WERI-Rb-1 (cell line): ENCODE data around the gene TBL1X.

Source experiments
- DNase-seq: peaks from one replicate; pipeline ENCODE4 v3.0.0-alpha.2; 2020
- H3K27ac ChIP-seq: fragments of 250-450 bp; sonication (Bioruptor Pico); 2 replicates; pipeline ENCODE4 v1.5.1; 2020; ENCODE audit warnings: mild to moderate bottlenecking, moderate library complexity
- H3K27me3 ChIP-seq: fragments of 250-450 bp; sonication (Bioruptor Pico); 2 replicates; pipeline ENCODE4 v1.5.1; 2021; ENCODE audit warnings: mild to moderate bottlenecking, low read depth, moderate library complexity; ENCODE audit not compliant: insufficient read depth, severe bottlenecking
- H3K36me3 ChIP-seq: fragments of 250-450 bp; sonication (Bioruptor Pico); 2 replicates; pipeline ENCODE4 v1.5.1; 2020; ENCODE audit warnings: mild to moderate bottlenecking, moderate library complexity
- H3K4me3 ChIP-seq: 2 replicates; pipeline ENCODE4 v1.5.1; 2011; ENCODE audit warnings: low read depth, mild to moderate bottlenecking, control low read depth, low read length
- H3K9me3 ChIP-seq: fragments of 250-450 bp; sonication (Bioruptor Pico); 2 replicates; pipeline ENCODE4 v1.5.1; 2021; ENCODE audit warnings: mild to moderate bottlenecking, moderate library complexity; ENCODE audit not compliant: severe bottlenecking
- TF ChIP-seq, protein P1 (sequence below): IDR thresholded peaks from 2 replicates; pipeline ENCODE4 v1.5.1; 2011; ENCODE audit warnings: low read depth, mild to moderate bottlenecking, control low read depth, inconsistent platforms, low read length

TBL1X gene

DNA sequence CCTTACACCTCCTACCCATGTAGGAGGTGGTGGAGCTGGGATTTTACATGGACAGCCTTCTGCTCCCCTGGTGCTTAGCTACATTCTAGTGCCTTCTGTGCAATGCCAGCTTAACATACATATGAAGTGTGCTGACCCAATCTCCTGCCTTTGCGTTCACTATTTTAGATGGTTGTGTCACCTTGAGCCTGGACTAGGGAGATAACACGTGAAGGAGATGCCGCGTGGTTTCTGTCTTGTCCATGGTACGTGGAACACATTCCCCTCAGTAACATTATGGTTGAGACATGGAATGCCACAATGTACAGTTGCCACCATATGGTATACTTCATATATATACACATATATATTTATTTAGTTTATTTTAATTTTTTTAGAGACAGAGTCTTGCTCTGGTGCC lies 54.0 kb downstream of the TBL1X start:
- DNase-seq: no peak
- Histone ChIP-seq H3K9me3 (no peaks in the 10 kb centered on the region), H3K27me3 (peaks cover 3% of the 10 kb centered on the region), H3K27ac (no peak overlapping the region), H3K4me3 (no peak overlapping the region), H3K36me3 (no peaks in the 10 kb centered on the region)
- TF ChIP-seq, protein P1, sequence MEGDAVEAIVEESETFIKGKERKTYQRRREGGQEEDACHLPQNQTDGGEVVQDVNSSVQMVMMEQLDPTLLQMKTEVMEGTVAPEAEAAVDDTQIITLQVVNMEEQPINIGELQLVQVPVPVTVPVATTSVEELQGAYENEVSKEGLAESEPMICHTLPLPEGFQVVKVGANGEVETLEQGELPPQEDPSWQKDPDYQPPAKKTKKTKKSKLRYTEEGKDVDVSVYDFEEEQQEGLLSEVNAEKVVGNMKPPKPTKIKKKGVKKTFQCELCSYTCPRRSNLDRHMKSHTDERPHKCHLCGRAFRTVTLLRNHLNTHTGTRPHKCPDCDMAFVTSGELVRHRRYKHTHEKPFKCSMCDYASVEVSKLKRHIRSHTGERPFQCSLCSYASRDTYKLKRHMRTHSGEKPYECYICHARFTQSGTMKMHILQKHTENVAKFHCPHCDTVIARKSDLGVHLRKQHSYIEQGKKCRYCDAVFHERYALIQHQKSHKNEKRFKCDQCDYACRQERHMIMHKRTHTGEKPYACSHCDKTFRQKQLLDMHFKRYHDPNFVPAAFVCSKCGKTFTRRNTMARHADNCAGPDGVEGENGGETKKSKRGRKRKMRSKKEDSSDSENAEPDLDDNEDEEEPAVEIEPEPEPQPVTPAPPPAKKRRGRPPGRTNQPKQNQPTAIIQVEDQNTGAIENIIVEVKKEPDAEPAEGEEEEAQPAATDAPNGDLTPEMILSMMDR: no peak

DNA sequence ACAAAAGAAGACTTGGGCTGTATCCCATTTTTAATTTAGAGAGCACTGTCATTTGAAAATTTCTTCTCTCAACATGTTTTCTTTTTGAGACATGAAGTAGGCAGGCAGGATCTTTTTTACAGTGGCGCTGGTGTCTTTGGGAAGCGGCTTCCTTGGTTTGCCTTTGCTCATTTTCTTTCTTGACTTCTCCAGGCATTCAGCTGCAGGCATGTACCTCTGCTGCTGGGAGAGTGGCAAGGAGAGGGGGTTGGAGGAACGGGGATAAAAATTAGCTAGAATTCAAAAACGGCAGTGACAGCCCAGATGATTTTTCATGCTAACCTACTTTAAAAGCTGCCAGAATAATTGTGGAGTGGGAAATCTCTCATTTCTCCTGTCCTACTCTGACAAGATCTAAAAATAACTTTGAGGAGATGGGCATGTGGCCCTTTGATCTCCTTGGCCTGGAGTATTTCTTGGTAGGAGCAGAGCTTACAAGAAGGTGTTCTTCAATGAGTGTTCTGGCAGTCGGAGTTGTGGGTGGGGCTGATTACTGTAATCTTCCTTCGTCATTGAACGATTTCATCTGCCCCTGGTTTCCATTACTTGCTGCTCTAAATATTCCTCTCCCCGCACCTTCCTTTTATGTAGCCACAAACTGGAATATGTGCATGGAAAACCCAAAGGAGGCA lies 54.8 kb downstream of the TBL1X start:
- TF ChIP-seq, protein P1: no peak
- no peak overlapping the region for H3K27ac ChIP-seq
- H3K27me3 ChIP-seq: peaks cover under 1% of the 10 kb centered on the region
- no peaks in the 10 kb centered on the region for H3K36me3 ChIP-seq
- H3K4me3 ChIP-seq: no peak overlapping the region
- H3K9me3 ChIP-seq: no peaks in the 10 kb centered on the region
- DNase-seq: no peak

DNA sequence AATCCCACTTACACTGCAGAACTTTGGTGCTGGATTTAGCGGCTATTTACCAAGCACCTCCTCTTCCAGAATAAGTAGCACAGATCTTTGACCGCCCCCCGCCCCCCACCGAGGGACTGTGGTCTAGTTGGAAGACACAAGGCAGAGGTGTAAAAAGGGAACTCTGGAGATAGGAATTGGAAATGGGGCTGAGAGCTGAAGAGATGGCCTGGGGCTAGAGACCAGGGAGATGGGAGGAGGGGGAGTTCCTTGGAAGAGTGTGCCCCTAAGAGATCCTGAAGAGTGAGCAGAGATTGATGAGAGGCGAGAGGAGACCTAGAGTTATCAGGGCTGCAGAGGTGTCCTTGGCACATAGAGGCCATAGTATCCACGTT lies 55.3 kb downstream of the TBL1X start:
- no peaks in the 10 kb centered on the region for H3K9me3 ChIP-seq
- H3K27ac ChIP-seq: no peak overlapping the region
- H3K27me3 ChIP-seq: no peaks in the 10 kb centered on the region
- TF ChIP-seq, protein P1: no peak
- H3K36me3 ChIP-seq: no peaks in the 10 kb centered on the region
- DNase-seq: no peak
- no peak overlapping the region for H3K4me3 ChIP-seq

DNA sequence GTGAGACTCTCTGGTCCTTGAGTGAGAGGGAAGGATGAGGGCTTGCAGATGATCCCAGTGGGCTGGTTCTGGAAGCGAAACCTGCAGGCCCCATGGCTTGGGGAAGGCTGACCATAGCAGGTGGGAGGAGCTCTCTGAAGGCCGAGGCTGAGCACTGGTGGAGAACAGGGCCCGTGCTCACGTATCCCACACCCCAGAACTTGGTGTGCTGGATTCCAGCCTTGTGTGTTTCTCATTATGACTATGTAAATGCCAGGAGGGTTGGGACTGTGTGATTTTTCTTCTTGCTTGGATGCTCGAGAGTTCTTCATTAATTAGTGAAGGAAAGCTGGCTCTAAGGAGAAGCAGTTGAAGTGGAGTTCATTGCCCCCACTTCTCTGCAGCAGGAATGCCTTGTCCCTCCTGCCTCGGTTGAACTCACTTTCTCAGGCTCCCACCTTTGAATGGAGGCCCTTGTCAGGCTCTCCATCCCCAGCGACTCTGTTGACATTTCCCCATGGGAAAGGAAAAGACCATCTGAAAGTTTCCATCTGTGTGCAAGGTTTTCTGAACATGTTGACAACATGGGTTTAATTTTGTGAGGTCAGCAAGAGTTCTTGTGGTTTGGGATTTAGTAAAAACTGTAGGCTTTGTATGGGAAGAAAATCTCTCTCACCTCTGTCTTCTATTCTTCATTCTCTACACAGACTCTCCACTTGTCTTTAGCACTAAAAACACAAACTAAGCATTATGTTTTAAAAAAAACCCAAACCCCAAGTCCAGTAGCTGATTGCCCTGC lies 57.7 kb downstream of the TBL1X start:
- no peak for DNase-seq
- Histone ChIP-seq H3K27me3 (no peaks in the 10 kb centered on the region), H3K4me3 (no peak overlapping the region), H3K36me3 (no peaks in the 10 kb centered on the region), H3K27ac (no peak overlapping the region), H3K9me3 (no peaks in the 10 kb centered on the region)
- TF ChIP-seq, protein P1: no peak

DNA sequence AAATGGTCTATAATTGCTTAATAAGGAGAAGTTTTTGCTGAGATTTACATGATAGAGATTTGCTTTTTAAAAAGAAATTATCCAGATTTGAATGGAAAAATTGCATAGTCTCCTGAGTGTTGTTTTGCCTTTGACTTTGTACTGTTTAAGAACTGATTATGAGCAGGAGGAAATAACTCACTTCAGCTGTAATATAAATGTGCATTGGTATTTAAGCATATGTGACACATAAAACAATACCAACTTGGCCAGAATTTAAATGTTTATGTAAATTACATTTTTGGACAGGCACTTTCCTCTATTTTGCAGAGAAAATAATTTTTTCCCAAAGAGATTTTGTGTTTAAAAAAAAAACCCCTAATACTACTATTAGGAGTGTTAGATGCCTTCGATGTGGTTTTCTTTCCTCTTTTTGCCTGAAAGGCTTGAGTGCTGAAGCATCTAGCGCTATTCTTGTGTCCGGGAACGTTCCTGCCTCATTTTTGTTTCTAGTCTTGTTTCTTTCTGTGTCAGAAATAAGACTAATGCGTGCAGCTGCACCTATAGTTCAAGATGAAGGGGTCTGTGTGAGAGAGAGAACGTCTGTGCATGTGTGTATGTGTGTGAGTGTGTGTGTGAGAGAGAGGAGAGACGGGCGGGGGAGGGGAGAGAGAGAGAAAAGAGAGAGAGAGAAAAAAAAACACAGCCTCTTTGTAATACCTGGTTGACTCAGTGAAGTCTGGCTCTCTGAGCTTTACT lies 60.8 kb downstream of the TBL1X start:
- Histone ChIP-seq H3K9me3 (no peaks in the 10 kb centered on the region), H3K27ac (no peak overlapping the region), H3K27me3 (no peaks in the 10 kb centered on the region), H3K36me3 (no peaks in the 10 kb centered on the region), H3K4me3 (no peak overlapping the region)
- no peak for DNase-seq
- TF ChIP-seq, protein P1: no peak
